ENCODE measurements around the gene DAAM2.

The DAAM2 gene

GRCh38 chr6:39923861-39924260 lies 131.7 kb downstream of the DAAM2 start:
- Histone ChIP-seq H3K4me3 (ENCODE audit: low read depth in 1 of 2, low read length in 2 of 2) (no peak overlapping the region), H3K4me1 (ENCODE audit: control insufficient read depth in 1 of 2, insufficient read depth in 2 of 2, low read length in 2 of 2) (peaks cover 3 to 8% of the 10 kb centered on the region in 2 donors), H3K27ac (ENCODE audit: low read length) (no peak overlapping the region), H3K27me3 (ENCODE audit: low read depth, low read length) (no peaks in the 10 kb centered on the region), H3K9me3 (ENCODE audit: control insufficient read depth in 1 of 2, low read length in 2 of 2) (no peaks in the 10 kb centered on the region), H3K36me3 (ENCODE audit: control insufficient read depth in 1 of 2, insufficient read depth in 2 of 2, low read length in 2 of 2) (peaks cover 18 to 45% of the 10 kb centered on the region in 2 donors)

DNA sequence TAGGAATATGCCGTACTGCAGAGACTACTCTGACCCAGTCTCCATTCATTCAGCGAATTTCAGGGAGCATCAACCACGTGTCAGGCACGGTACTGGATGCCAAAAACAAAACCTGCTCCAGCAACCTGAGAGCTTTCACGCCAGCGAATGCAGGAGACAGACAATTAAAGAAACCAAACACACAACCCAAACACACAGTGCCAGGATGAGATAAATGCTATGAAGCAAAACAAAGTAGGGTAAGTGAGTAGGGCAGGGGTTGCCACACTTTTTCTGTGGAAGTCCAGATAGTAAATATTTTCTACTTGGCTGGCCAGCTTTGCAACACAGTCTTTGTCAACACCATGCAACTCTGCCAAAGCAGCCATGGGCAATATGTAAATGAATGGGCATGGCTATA lies 132.1 kb downstream of the DAAM2 start:
- Histone ChIP-seq H3K4me3 (ENCODE audit: low read depth in 1 of 2, low read length in 2 of 2) (no peak overlapping the region), H3K4me1 (ENCODE audit: control insufficient read depth in 1 of 2, insufficient read depth in 2 of 2, low read length in 2 of 2) (peaks cover 3 to 8% of the 10 kb centered on the region in 2 donors), H3K36me3 (ENCODE audit: control insufficient read depth in 1 of 2, insufficient read depth in 2 of 2, low read length in 2 of 2) (peaks cover 18 to 45% of the 10 kb centered on the region in 2 donors), H3K27ac (ENCODE audit: low read length) (no peak overlapping the region), H3K27me3 (ENCODE audit: low read depth, low read length) (no peaks in the 10 kb centered on the region), H3K9me3 (ENCODE audit: control insufficient read depth in 1 of 2, low read length in 2 of 2) (no peaks in the 10 kb centered on the region)

DNA sequence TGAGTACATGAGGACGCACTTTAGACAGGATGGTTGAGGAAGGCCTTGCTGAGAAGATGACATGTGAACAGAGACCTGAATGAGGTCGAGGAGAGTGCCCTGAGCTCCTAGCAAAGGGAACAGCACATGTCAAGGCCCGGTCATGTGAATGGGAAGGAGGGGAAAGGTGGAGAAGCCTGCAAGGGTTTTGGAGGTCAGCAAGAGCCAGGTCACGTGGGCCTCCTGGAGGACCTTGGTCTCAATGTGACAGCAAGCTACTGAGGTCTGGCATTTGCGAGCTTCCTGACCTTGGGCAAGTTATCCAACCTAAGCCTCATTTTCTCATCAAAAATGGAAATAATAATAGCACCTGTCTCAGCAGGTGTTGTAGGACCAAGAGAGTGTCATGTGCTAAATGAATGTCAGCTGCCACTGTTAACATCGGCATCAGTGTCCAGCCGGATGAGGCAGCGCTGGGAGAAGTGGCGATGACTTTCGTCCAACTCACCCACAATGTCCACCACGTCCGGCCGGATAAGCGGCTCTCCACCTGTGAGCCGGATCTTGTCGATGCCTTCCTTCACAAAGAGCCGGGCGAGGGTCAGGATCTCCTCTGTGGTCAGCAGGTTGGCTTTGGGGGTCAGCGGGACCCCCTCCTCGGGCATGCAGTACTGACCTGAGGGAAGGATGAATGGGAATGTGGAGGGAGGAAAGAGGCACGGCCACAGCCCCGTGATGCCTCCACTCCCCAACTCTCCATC lies 133.2 kb downstream of the DAAM2 start:
- Histone ChIP-seq H3K27me3 (ENCODE audit: low read depth, low read length) (no peaks in the 10 kb centered on the region), H3K4me3 (ENCODE audit: low read depth in 1 of 2, low read length in 2 of 2) (no peak overlapping the region), H3K4me1 (ENCODE audit: control insufficient read depth in 1 of 2, insufficient read depth in 2 of 2, low read length in 2 of 2) (peaks cover 3 to 8% of the 10 kb centered on the region in 2 donors), H3K9me3 (ENCODE audit: control insufficient read depth in 1 of 2, low read length in 2 of 2) (no peaks in the 10 kb centered on the region), H3K27ac (ENCODE audit: low read length) (no peak overlapping the region), H3K36me3 (ENCODE audit: control insufficient read depth in 1 of 2, insufficient read depth in 2 of 2, low read length in 2 of 2) (peaks cover 18 to 44% of the 10 kb centered on the region in 2 donors)

GRCh38 chr6:39925931-39926290 lies 133.7 kb downstream of the DAAM2 start:
- H3K9me3 ChIP-seq (ENCODE audit: control insufficient read depth in 1 of 2, low read length in 2 of 2), result no peaks in the 10 kb centered on the region
- no peaks in the 10 kb centered on the region for H3K27me3 ChIP-seq (ENCODE audit: low read depth, low read length)
- H3K4me1 ChIP-seq (ENCODE audit: control insufficient read depth in 1 of 2, insufficient read depth in 2 of 2, low read length in 2 of 2), result peaks cover 3 to 8% of the 10 kb centered on the region in 2 donors
- H3K36me3 ChIP-seq (ENCODE audit: control insufficient read depth in 1 of 2, insufficient read depth in 2 of 2, low read length in 2 of 2), result peaks cover 18 to 39% of the 10 kb centered on the region in 2 donors
- no peak overlapping the region for H3K4me3 ChIP-seq (ENCODE audit: low read depth in 1 of 2, low read length in 2 of 2)
- H3K27ac ChIP-seq (ENCODE audit: low read length), result no peak overlapping the region

- H3K36me3 ChIP-seq (ENCODE audit: control insufficient read depth in 1 of 2, insufficient read depth in 2 of 2, low read length in 2 of 2), result peaks cover 18 to 39% of the 10 kb centered on the region in 2 donors
- no peaks in the 10 kb centered on the region for H3K9me3 ChIP-seq (ENCODE audit: control insufficient read depth in 1 of 2, low read length in 2 of 2)
- H3K4me1 ChIP-seq (ENCODE audit: control insufficient read depth in 1 of 2, insufficient read depth in 2 of 2, low read length in 2 of 2), result peaks cover 3 to 8% of the 10 kb centered on the region in 2 donors
- H3K4me3 ChIP-seq (ENCODE audit: low read depth in 1 of 2, low read length in 2 of 2), result no peak overlapping the region
- no peak overlapping the region for H3K27ac ChIP-seq (ENCODE audit: low read length)
- no peaks in the 10 kb centered on the region for H3K27me3 ChIP-seq (ENCODE audit: low read depth, low read length)
Observed at GRCh38 chr6:39926668-39927067, 134.5 kb downstream of the DAAM2 start.

GRCh38 chr6:39927159-39927558 lies 135.0 kb downstream of the DAAM2 start:
- H3K4me3 ChIP-seq (ENCODE audit: low read depth in 1 of 2, low read length in 2 of 2), result no peak overlapping the region
- peaks cover 18 to 39% of the 10 kb centered on the region in 2 donors for H3K36me3 ChIP-seq (ENCODE audit: control insufficient read depth in 1 of 2, insufficient read depth in 2 of 2, low read length in 2 of 2)
- H3K9me3 ChIP-seq (ENCODE audit: control insufficient read depth in 1 of 2, low read length in 2 of 2), result no peaks in the 10 kb centered on the region
- no peaks in the 10 kb centered on the region for H3K27me3 ChIP-seq (ENCODE audit: low read depth, low read length)
- no peak overlapping the region for H3K27ac ChIP-seq (ENCODE audit: low read length)
- peaks cover 6 to 8% of the 10 kb centered on the region in 2 donors for H3K4me1 ChIP-seq (ENCODE audit: control insufficient read depth in 1 of 2, insufficient read depth in 2 of 2, low read length in 2 of 2)

- Histone ChIP-seq H3K27me3 (ENCODE audit: low read depth, low read length) (no peaks in the 10 kb centered on the region), H3K4me3 (ENCODE audit: low read depth in 1 of 2, low read length in 2 of 2) (no peak overlapping the region), H3K36me3 (ENCODE audit: control insufficient read depth in 1 of 2, insufficient read depth in 2 of 2, low read length in 2 of 2) (peaks cover 14 to 20% of the 10 kb centered on the region in 2 donors), H3K27ac (ENCODE audit: low read length) (no peak overlapping the region), H3K9me3 (ENCODE audit: control insufficient read depth in 1 of 2, low read length in 2 of 2) (no peaks in the 10 kb centered on the region), H3K4me1 (ENCODE audit: control insufficient read depth in 1 of 2, insufficient read depth in 2 of 2, low read length in 2 of 2) (peaks cover 8 to 10% of the 10 kb centered on the region in 2 donors)
Observed at GRCh38 chr6:39929039-39929732, 137.0 kb downstream of the DAAM2 start.

DNA sequence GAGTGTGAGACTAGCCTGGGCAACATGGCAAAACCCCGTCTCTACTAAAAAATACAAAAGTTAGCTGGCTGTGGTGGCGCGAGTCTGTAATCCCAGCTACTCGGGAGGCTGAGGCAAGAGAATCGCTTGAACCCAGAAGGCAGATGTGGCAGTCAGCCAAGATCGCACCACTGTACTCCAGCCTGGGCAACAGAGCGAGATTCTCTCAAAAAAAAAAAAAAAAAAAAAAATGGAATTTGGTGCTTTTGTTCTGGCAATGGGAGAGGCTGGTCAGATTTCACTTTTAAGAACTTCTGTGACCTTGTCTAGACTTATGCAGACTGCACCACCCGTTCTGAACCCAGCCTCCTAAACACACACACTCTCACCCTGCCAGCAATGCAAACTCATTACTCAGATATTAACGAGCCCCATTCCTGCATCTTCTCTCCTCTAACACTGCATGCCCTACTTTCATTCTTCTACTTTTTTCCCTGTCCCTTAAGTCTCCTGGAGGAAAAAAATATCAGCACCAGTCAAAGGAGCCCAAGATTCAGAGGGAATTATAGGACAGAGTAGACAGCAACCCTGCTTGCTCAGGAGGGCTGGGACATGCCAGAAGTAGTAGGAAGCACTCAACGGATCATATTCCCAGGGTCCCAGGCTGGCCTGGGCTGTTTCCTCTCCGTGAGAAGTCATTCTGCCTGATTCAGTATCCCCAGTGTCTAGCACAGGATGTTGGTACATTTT lies 137.7 kb downstream of the DAAM2 start:
- H3K4me1 ChIP-seq (ENCODE audit: control insufficient read depth in 1 of 2, insufficient read depth in 2 of 2, low read length in 2 of 2), result peaks cover 7 to 15% of the 10 kb centered on the region in 2 donors
- H3K27ac ChIP-seq (ENCODE audit: low read length), result no peak overlapping the region
- peaks cover 11 to 13% of the 10 kb centered on the region in 2 donors for H3K36me3 ChIP-seq (ENCODE audit: control insufficient read depth in 1 of 2, insufficient read depth in 2 of 2, low read length in 2 of 2)
- H3K9me3 ChIP-seq (ENCODE audit: control insufficient read depth in 1 of 2, low read length in 2 of 2), result no peaks in the 10 kb centered on the region
- no peaks in the 10 kb centered on the region for H3K27me3 ChIP-seq (ENCODE audit: low read depth, low read length)
- H3K4me3 ChIP-seq (ENCODE audit: low read depth in 1 of 2, low read length in 2 of 2), result no peak overlapping the region

- no peaks in the 10 kb centered on the region for H3K9me3 ChIP-seq (ENCODE audit: control insufficient read depth in 1 of 2, low read length in 2 of 2)
- no peak overlapping the region for H3K4me3 ChIP-seq (ENCODE audit: low read depth in 1 of 2, low read length in 2 of 2)
- H3K4me1 ChIP-seq (ENCODE audit: control insufficient read depth in 1 of 2, insufficient read depth in 2 of 2, low read length in 2 of 2), result peaks cover 7 to 18% of the 10 kb centered on the region in 2 donors
- peaks cover 6 to 8% of the 10 kb centered on the region in 2 donors for H3K36me3 ChIP-seq (ENCODE audit: control insufficient read depth in 1 of 2, insufficient read depth in 2 of 2, low read length in 2 of 2)
- no peaks in the 10 kb centered on the region for H3K27me3 ChIP-seq (ENCODE audit: low read depth, low read length)
- H3K27ac ChIP-seq (ENCODE audit: low read length), result no peak overlapping the region
Observed at GRCh38 chr6:39930540-39930939, 138.4 kb downstream of the DAAM2 start.

DNA sequence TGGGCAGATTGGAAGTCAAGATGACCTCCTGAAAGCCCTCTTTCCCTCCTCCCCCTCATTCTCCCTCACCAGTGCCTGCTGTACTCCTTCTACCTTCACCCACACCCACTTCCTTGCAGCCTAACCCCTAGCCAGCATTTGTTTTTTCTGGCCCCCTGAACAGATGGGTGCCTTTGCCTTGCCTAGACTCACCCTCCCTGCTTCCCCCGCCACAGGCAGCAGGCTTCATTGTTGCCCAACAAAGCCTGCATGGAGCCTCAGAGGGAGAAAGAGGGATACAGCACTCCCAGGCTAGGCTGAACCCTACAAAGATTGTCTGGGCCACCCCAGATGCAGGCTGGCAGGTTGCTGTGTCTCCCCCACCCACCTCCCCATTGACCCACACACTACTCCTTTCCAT lies 139.4 kb downstream of the DAAM2 start:
- H3K27ac ChIP-seq (ENCODE audit: low read length), result no peak overlapping the region
- H3K27me3 ChIP-seq (ENCODE audit: low read depth, low read length), result no peaks in the 10 kb centered on the region
- no peaks in the 10 kb centered on the region for H3K36me3 ChIP-seq (ENCODE audit: control insufficient read depth in 1 of 2, insufficient read depth in 2 of 2, low read length in 2 of 2)
- no peaks in the 10 kb centered on the region for H3K9me3 ChIP-seq (ENCODE audit: control insufficient read depth in 1 of 2, low read length in 2 of 2)
- H3K4me3 ChIP-seq (ENCODE audit: low read depth in 1 of 2, low read length in 2 of 2), result no peak overlapping the region
- H3K4me1 ChIP-seq (ENCODE audit: control insufficient read depth in 1 of 2, insufficient read depth in 2 of 2, low read length in 2 of 2), result peaks cover 7 to 18% of the 10 kb centered on the region in 2 donors

GRCh38 chr6:39932386-39932910 lies 140.3 kb downstream of the DAAM2 start:
- Histone ChIP-seq H3K27ac (ENCODE audit: low read length) (peak overlapping the region; percentile 43), H3K9me3 (ENCODE audit: control insufficient read depth in 1 of 2, low read length in 2 of 2) (no peaks in the 10 kb centered on the region), H3K4me1 (ENCODE audit: control insufficient read depth in 1 of 2, insufficient read depth in 2 of 2, low read length in 2 of 2) (peaks cover 7 to 18% of the 10 kb centered on the region in 2 donors), H3K27me3 (ENCODE audit: low read depth, low read length) (no peaks in the 10 kb centered on the region), H3K36me3 (ENCODE audit: control insufficient read depth in 1 of 2, insufficient read depth in 2 of 2, low read length in 2 of 2) (no peaks in the 10 kb centered on the region), H3K4me3 (ENCODE audit: low read depth in 1 of 2, low read length in 2 of 2) (peak overlapping the region in 1 of 2 donors; percentile 74)

Data from muscle layer of duodenum (tissue), 2 donors.